Right forelimb (tissue), 1 donor: ENCODE results near the gene PPP1R16B.
"Not testable (repeated sequence)": the region's sequence is repeated elsewhere in the genome, so short reads cannot be mapped to it uniquely, and the experiment has no call there.

Experiments used
- DNase-seq: peaks from one replicate; pipeline ENCODE4 v3.0.0-alpha.2; 2018

PPP1R16B gene

GRCh38 chr20:38939686-38940085 is 134.2 kb downstream of the PPP1R16B start:
- no peak for DNase-seq

- no peak for DNase-seq
Measured at GRCh38 chr20:38940644-38941043, 135.1 kb downstream of the PPP1R16B start.

- no peak for DNase-seq
Measured at GRCh38 chr20:38941726-38942389, 136.4 kb downstream of the PPP1R16B start.

- DNase-seq: no peak
Measured at GRCh38 chr20:38945012-38945411, 139.5 kb downstream of the PPP1R16B start.

GRCh38 chr20:38946836-38947235 is 141.3 kb downstream of the PPP1R16B start:
- DNase-seq: no peak

GRCh38 chr20:38947931-38948362 is 142.4 kb downstream of the PPP1R16B start:
- DNase-seq: no peak

- DNase-seq: no peak
Measured at GRCh38 chr20:38950254-38950653, 144.8 kb downstream of the PPP1R16B start.

- DNase-seq: no peak
Measured at GRCh38 chr20:38951611-38952010, 146.1 kb downstream of the PPP1R16B start.

GRCh38 chr20:38952153-38952552 is 146.7 kb downstream of the PPP1R16B start:
- no peak for DNase-seq

- no peak for DNase-seq
Measured at GRCh38 chr20:38953630-38954340, 148.3 kb downstream of the PPP1R16B start.

- DNase-seq: no peak
Measured at GRCh38 chr20:38957235-38957876, 151.9 kb downstream of the PPP1R16B start.

- no peak for DNase-seq
Measured at GRCh38 chr20:38957915-38958485, 152.5 kb downstream of the PPP1R16B start.

- not testable (repeated sequence) for DNase-seq
Measured at GRCh38 chr20:38960187-38960687, 154.7 kb downstream of the PPP1R16B start.

GRCh38 chr20:38961530-38962043 is 156.1 kb downstream of the PPP1R16B start:
- DNase-seq: no peak

GRCh38 chr20:38962044-38962927 is 156.8 kb downstream of the PPP1R16B start, which contains the start of gene DHX35:
Gene DHX35 (plus strand): TSS chr20:38962344. CDS start chr20:38962368, 24 bp downstream.
- peak; percentile 99 for DNase-seq

- DNase-seq: no peak
Measured at GRCh38 chr20:38962928-38963401, 157.5 kb downstream of the PPP1R16B start.

- no peak for DNase-seq
Measured at GRCh38 chr20:38963745-38964144, 158.2 kb downstream of the PPP1R16B start.

GRCh38 chr20:38965264-38965663 is 159.8 kb downstream of the PPP1R16B start:
- no peak for DNase-seq

GRCh38 chr20:38968090-38968489 is 162.6 kb downstream of the PPP1R16B start:
- DNase-seq: no peak

- no peak for DNase-seq
Measured at GRCh38 chr20:38969708-38970107, 164.2 kb downstream of the PPP1R16B start.

- no peak for DNase-seq
Measured at GRCh38 chr20:38970302-38970701, 164.8 kb downstream of the PPP1R16B start.
